ENCODE data around the gene APOC4.

GRCh38 chr19:44908074-44908835 lies 33.8 kb upstream of the APOC4 start:
- TF ChIP-seq CTCF (IDR thresholded peaks at IDR 0.05; ENCODE audit: low read depth, low read length) (no peak), EZH2phosphoT487 (IDR thresholded peaks at IDR 0.05; ENCODE audit: low read depth) (no peak)

Measured in OCI-LY3 (cell line).